Vagina (tissue), 2 donors: ENCODE data around the gene DYSF. TPM values are rescaled to one million over a fixed set of nuclear protein-coding genes. Genes with fewer than 3 reads are reported as not detected.

Experiments used
- DNase-seq, 2 donors: peaks; one replicate each; pipeline ENCODE4 v3.0.0-alpha.2; 2017; ENCODE audit errors: extremely low spot score in 2 of 2
- H3K27ac ChIP-seq: fragments of 200-600 bp; sonication (generic); one replicate; pipeline ENCODE4 v1.5.1; 2019
- H3K27me3 ChIP-seq: fragments of 200-600 bp; sonication (generic); one replicate; pipeline ENCODE4 v1.5.1; 2019
- H3K36me3 ChIP-seq, 2 donors: fragments of 200-600 bp; sonication (generic); one replicate each; pipeline ENCODE4 v1.5.1; 2017 to 2019
- H3K4me1 ChIP-seq: fragments of 200-600 bp; sonication (generic); one replicate; pipeline ENCODE4 v1.5.1; 2019
- H3K4me3 ChIP-seq, 2 donors: fragments of 200-600 bp; sonication (generic); 1 replicate in 1 of 2; 2 replicates in 1 of 2; pipeline ENCODE4 v1.5.1; 2016 to 2019
- H3K9me3 ChIP-seq: fragments of 200-600 bp; sonication (generic); one replicate; pipeline ENCODE4 v1.5.1; 2019
- POLR2A ChIP-seq, 2 donors: fragments of 450-650 bp; IDR thresholded peaks; one replicate each; pipeline ENCODE4 v1.6.1; 2017; ENCODE audit warnings: antibody characterized with exemption in 2 of 2, mild to moderate bottlenecking in 2 of 2, moderate library complexity in 2 of 2
- POLR2AphosphoS5 ChIP-seq, 2 donors: sonication (generic); formaldehyde crosslinking; IDR thresholded peaks; one replicate each; pipeline ENCODE4 v1.9.0; 2017; ENCODE audit warnings: antibody characterized with exemption in 2 of 2, mild to moderate bottlenecking in 2 of 2, low read depth in 1 of 2; ENCODE audit not compliant: insufficient read depth in 1 of 2
- intact Hi-C: fragments of 100-400 bp; cut with DNase I; formaldehyde crosslinking; loops from one replicate; pipeline ENCODE4 v1.15.1; 2023
- total RNA-seq: library from RNA; depleted of rRNA; stranded (reverse); fragments of >200 nt; gene quantifications from one replicate; pipeline ENCODE4 v1.2.3, GENCODE V29; 2016
- TF ChIP-seq, protein P1 (sequence below), 3 experiments: fragments of 450-650 bp in 2 of 3; fragments of 200-600 bp in 1 of 3; sonication (generic) in 1 of 3; IDR thresholded peaks; one replicate each; pipeline ENCODE4 v1.5.1; 2017 to 2019; ENCODE audit warnings: antibody characterized with exemption in 3 of 3, mild to moderate bottlenecking in 2 of 3, moderate library complexity in 2 of 3

DYSF gene
- total RNA-seq, 1 donor from 2014 or later: 10.1 TPM

DNA sequence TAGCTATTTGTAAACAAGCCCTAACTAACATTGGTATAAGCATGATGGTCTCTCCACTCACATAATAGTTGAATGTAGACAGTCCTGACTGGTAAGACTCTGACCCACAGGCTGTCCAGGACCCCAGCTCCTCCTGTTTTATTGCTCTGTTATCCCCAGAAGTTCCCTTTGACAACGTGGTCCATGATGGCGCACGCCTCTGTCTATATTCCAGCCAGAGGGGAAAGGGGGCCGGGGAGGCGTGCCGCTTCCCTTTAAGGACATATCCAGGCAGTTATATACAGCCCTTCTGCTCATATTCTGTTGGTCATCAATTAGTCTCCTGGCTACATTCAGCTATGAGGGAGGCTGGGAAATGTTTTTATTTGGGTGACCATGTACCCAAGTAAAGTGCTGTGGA is 6.7 kb downstream of the DYSF start:
- TF ChIP-seq POLR2AphosphoS5 (IDR thresholded peaks at IDR 0.05; ENCODE audit: insufficient read depth in 1 of 2, low read depth in 1 of 2): no peak
- TF ChIP-seq POLR2A (IDR thresholded peaks at IDR 0.05): no peak
- TF ChIP-seq, protein P1, sequence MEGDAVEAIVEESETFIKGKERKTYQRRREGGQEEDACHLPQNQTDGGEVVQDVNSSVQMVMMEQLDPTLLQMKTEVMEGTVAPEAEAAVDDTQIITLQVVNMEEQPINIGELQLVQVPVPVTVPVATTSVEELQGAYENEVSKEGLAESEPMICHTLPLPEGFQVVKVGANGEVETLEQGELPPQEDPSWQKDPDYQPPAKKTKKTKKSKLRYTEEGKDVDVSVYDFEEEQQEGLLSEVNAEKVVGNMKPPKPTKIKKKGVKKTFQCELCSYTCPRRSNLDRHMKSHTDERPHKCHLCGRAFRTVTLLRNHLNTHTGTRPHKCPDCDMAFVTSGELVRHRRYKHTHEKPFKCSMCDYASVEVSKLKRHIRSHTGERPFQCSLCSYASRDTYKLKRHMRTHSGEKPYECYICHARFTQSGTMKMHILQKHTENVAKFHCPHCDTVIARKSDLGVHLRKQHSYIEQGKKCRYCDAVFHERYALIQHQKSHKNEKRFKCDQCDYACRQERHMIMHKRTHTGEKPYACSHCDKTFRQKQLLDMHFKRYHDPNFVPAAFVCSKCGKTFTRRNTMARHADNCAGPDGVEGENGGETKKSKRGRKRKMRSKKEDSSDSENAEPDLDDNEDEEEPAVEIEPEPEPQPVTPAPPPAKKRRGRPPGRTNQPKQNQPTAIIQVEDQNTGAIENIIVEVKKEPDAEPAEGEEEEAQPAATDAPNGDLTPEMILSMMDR (IDR thresholded peaks at IDR 0.05): no peak
- Histone ChIP-seq H3K4me1 (no peaks in the 10 kb centered on the region), H3K36me3 (no peaks in the 10 kb centered on the region), H3K27me3 (no peaks in the 10 kb centered on the region), H3K4me3 (no peak overlapping the region), H3K27ac (no peak overlapping the region), H3K9me3 (no peaks in the 10 kb centered on the region)
- DNase-seq: peak in 1 of 2 donors; percentile 70
- intact Hi-C loops: loop anchor here (5.0 kb wide), 1 partner anchor 52 kb away; no protein-coding TSS in a partner anchor

DNA sequence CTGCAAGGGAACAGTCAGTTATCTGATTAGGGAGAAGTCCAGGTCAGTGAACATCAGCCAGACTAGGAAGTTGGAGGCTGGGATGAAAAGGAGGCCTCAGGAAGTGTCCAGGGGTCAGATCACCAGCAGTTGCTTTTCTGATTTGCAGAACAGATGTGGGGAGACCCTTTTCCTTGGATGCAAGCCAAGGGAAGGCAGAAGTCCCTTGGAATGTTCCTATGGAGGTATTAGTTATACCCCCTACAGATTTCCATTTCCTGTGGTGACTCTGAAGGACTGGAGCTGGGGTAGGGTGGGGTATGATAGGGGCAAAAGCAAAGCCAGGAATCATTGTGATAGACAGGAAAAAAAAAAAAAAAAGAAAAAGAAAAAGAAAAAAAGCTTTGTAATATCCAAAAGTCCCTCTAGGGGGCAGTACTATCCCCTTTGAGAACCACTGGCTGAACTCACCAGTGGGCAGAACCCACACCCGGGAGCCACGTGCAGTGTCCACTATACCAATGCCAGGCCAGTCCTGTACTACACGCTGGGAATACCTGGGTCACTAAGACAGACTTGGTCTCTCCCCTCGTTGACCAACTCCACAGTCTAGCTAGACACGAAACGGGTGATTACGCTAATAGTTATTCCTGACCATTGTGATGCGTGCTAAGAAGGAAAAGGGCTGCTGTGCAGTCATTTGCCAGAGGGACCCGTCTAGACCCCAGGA is 7.4 kb downstream of the DYSF start:
- no peak overlapping the region for H3K4me3 ChIP-seq
- peaks cover 2% of the 10 kb centered on the region for H3K27me3 ChIP-seq
- no peak overlapping the region for H3K27ac ChIP-seq
- H3K9me3 ChIP-seq: no peaks in the 10 kb centered on the region
- peaks cover 5% of the 10 kb centered on the region for H3K4me1 ChIP-seq
- peak; percentile 58 to 64 for DNase-seq
- intact Hi-C loops: loop anchor here (5.0 kb wide), 1 partner anchor 52 kb away; no protein-coding TSS in a partner anchor
- H3K36me3 ChIP-seq: no peaks in the 10 kb centered on the region
- TF ChIP-seq POLR2A (IDR thresholded peaks at IDR 0.05) (no peak), POLR2AphosphoS5 (IDR thresholded peaks at IDR 0.05; ENCODE audit: insufficient read depth in 1 of 2, low read depth in 1 of 2) (no peak)
- TF ChIP-seq, protein P1 (IDR thresholded peaks at IDR 0.05): peak in 1 of 3 experiments; percentile 21

DNA sequence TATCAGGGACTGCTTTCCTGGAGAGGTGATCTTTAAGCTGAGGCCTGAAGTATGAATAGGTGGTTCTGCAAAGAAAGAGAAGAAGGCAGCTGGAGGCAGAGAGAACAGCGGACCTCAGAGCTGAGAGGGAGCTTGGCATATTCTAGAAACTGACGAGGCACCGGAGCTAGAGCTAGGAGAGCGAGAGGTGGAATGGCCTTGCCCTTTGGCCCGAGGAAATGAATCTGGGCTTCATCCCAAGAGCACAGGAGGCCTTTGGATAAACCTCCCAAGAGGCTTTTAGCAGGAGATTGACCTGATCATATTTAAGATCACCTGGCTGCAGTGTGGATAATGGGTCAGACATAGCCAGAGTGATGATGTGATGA is 7.9 kb downstream of the DYSF start:
- Histone ChIP-seq H3K27me3 (peaks cover 7% of the 10 kb centered on the region), H3K27ac (no peak overlapping the region), H3K36me3 (no peaks in the 10 kb centered on the region), H3K4me3 (no peak overlapping the region), H3K4me1 (peaks cover 10% of the 10 kb centered on the region), H3K9me3 (no peaks in the 10 kb centered on the region)
- intact Hi-C loops: loop anchor here (5.0 kb wide), 1 partner anchor 51 kb away; no protein-coding TSS in a partner anchor
- TF ChIP-seq POLR2AphosphoS5 (IDR thresholded peaks at IDR 0.05; ENCODE audit: insufficient read depth in 1 of 2, low read depth in 1 of 2) (no peak), POLR2A (IDR thresholded peaks at IDR 0.05) (no peak)
- TF ChIP-seq, protein P1 (IDR thresholded peaks at IDR 0.05): no peak
- DNase-seq: peak; percentile 46 to 74

DNA sequence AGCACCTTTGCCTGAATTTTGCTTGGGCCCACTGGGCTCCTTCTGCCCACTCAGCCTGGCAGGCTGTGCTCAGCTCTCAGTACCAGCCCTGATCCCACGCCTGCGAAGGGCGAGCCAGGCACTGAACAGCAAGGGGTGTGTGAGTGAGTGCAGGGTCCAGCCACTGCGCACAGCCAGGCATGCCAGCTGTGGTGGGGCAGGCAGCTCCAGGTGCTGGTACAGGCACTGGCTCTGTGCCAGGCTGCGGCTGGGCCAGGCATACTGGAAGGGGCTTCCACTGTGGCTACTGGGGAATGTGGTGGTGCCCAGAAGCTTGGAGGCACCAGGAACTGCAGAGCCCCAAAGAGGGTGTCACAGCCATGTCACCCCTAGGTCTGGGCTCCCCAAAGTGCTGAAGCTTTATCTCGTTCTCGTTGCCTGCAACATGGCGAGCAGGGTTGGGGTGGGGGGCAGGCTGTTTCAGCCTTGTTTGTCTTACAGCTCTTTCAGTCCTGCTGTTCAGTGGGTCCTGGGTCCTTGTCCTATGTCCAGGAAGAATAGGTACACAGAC is 8.8 kb downstream of the DYSF start:
- Histone ChIP-seq H3K27ac (no peak overlapping the region), H3K9me3 (no peaks in the 10 kb centered on the region), H3K4me3 (no peak overlapping the region), H3K36me3 (no peaks in the 10 kb centered on the region), H3K4me1 (peaks cover 17% of the 10 kb centered on the region), H3K27me3 (peaks cover 7% of the 10 kb centered on the region)
- peak in 1 of 2 donors; percentile 55 for DNase-seq
- intact Hi-C loops: loop anchor here (5.0 kb wide), 1 partner anchor 50 kb away; no protein-coding TSS in a partner anchor
- TF ChIP-seq POLR2AphosphoS5 (IDR thresholded peaks at IDR 0.05; ENCODE audit: insufficient read depth in 1 of 2, low read depth in 1 of 2) (no peak), POLR2A (IDR thresholded peaks at IDR 0.05) (no peak)
- TF ChIP-seq, protein P1 (IDR thresholded peaks at IDR 0.05): no peak
